GM13976 (cell line): ENCODE data around the gene ATOSB.

Source experiments
- DNase-seq: peaks from one replicate; pipeline ENCODE4 v3.0.0; 2012; ENCODE audit warnings: low spot score
- CTCF ChIP-seq: IDR thresholded peaks from 2 replicates; pipeline ENCODE4 v1.5.1; 2012; ENCODE audit warnings: borderline replicate concordance, mild to moderate bottlenecking; ENCODE audit not compliant: insufficient read depth; ENCODE audit errors: extremely low read depth, missing control alignments, control extremely low read depth
- in situ Hi-C: fragments of 300-500 bp; cut with MboI; formaldehyde crosslinking; loops from one replicate; pipeline ENCODE4 v1.12.0; 2022; ENCODE audit warnings: low sequenced_read_pairs, mixed read lengths, inconsistent platforms; ENCODE audit not compliant: unreplicated experiment

ATOSB gene

GRCh38 chr9:35054871-35055644, 60.6 kb downstream of the ATOSB start:
- no peak for TF ChIP-seq CTCF
- in situ Hi-C loops: no loop called here
- no peak for DNase-seq

GRCh38 chr9:35054185-35054835, 61.4 kb downstream of the ATOSB start:
- in situ Hi-C loops: no loop called here
- no peak for DNase-seq
- TF ChIP-seq CTCF: no peak
